ENCODE data around the gene HOXA6. TPM values are rescaled to one million over a fixed set of nuclear protein-coding genes. Genes with fewer than 3 reads are reported as not detected.

The HOXA6 gene
- total and polyA plus RNA-seq, 2 of the 4 experiments (the other 2 are of a cell fraction), result 1.4 to 1.8 TPM

GRCh38 chr7:27152816-27153442 lies 5.4 kb upstream of the HOXA6 start:
- Histone ChIP-seq H2AFZ (replicated peaks; ENCODE audit: low read length, poor library complexity) (peak overlapping the region; percentile 87), H3K27ac (ENCODE audit: insufficient read depth, low read length) (peak overlapping the region; percentile 81), H3K56ac (ENCODE audit: extremely low read depth, insufficient read depth, low read length) (no peak overlapping the region), H3K36me3 (ENCODE audit: control insufficient read depth, insufficient read depth, low read length) (no peaks in the 10 kb centered on the region), H4K20me1 (ENCODE audit: insufficient read depth, low read length) (no peaks in the 10 kb centered on the region), H2BK20ac (ENCODE audit: low read depth, low read length) (no peak overlapping the region), H3K23ac (ENCODE audit: low read depth, low read length) (no peak overlapping the region), H2BK120ac (ENCODE audit: low read depth, low read length) (peak overlapping the region; percentile 2; the same call in 1 of the 2 replicates), H2AK5ac (ENCODE audit: low read depth, low read length) (no peak overlapping the region), H3K4me2 (ENCODE audit: low read depth, low read length) (peak overlapping the region; percentile 87), H3K9me3 (ENCODE audit: control insufficient read depth, insufficient read depth, low read length) (no peaks in the 10 kb centered on the region), H2BK15ac (ENCODE audit: low read depth, low read length) (no peak overlapping the region), H3K14ac (replicated peaks; ENCODE audit: low read depth, low read length) (no peak overlapping the region), H3K27me3 (ENCODE audit: control insufficient read depth, insufficient read depth, low read length) (no peaks in the 10 kb centered on the region), H4K8ac (ENCODE audit: low read depth in 2 of 2, low read length in 2 of 2) (peak overlapping the region; percentile 47 to 68; a peak in 2 of 4 replicates), H3K18ac (ENCODE audit: low read depth, low read length) (peak overlapping the region; percentile 31; the same call in 1 of the 2 replicates), H2AK9ac (replicated peaks; ENCODE audit: low read depth, low read length, poor library complexity) (no peak overlapping the region), H2BK5ac (ENCODE audit: low read depth, low read length, poor library complexity, severe bottlenecking) (peak overlapping the region; percentile 18), H3K79me1 (ENCODE audit: low read depth in 1 of 2, low read length in 2 of 2) (0 out of 4 replicates have a peak, but pooled peaks cover 0 to 19% of the 10 kb centered on the region in 2 experiments), H4K5ac (ENCODE audit: low read depth, low read length) (peak overlapping the region; percentile 67; the same call in 1 of the 2 replicates), H3K4me3 (ENCODE audit: insufficient read depth, low read depth, low read length) (no peak overlapping the region), H3K4me1 (ENCODE audit: control insufficient read depth, insufficient read depth, low read length) (peaks cover 8% of the 10 kb centered on the region; the same call in 1 of the 2 replicates), H4K91ac (ENCODE audit: insufficient read depth, low read depth, low read length) (peak overlapping the region; percentile 12; the same call in 1 of the 2 replicates), H3K9ac (ENCODE audit: low read depth, low read length) (peak overlapping the region; percentile 54; the same call in 1 of the 2 replicates), H3K4ac (ENCODE audit: low read depth, low read length) (peak overlapping the region; percentile 15; the same call in 1 of the 2 replicates), H3K9me1 (ENCODE audit: insufficient read depth, low read length) (peaks cover 3% of the 10 kb centered on the region; the same call in 1 of the 2 replicates)
- dilution Hi-C loops (cut with HindIII; ENCODE audit: low sequenced_read_pairs, unreplicated experiment), result no loop called here
- 60% methylated on average over 5 of the region's 22 CpGs; no CpG with 5 or more reads in 1 of the 2 experiments for WGBS, 2 experiments (ENCODE audit: extremely low coverage in 2 of 2, insufficient read length in 1 of 2)
- DNase-seq (no peak), ATAC-seq (ENCODE audit: low read depth) (no peak)
- intact Hi-C loops (cut with micrococcal nuclease), result no loop called here
- CTCF ChIA-PET, result interaction anchor here (0.8 kb wide), 1 partner anchor 9 kb away, joined by 3 read pairs; no protein-coding TSS in a partner anchor
- BruUV-seq (replicated peaks), result no TSS peak
- POLR2A ChIA-PET (ENCODE audit: unreplicated experiment), result no interaction called here
- TF ChIP-seq CHD1 (IDR thresholded peaks at IDR 0.05; ENCODE audit: low read depth, low read length) (no peak), NFE2L2 (IDR thresholded peaks at IDR 0.05; ENCODE audit: low read depth, low read length) (no peak), BHLHE40 (IDR thresholded peaks at IDR 0.05; ENCODE audit: low read depth, low read length) (no peak), MAFK (IDR thresholded peaks at IDR 0.05; ENCODE audit: low read depth, low read length) (no peak), RFX5 (IDR thresholded peaks at IDR 0.05; ENCODE audit: low read depth, low read length) (no peak), FOS (IDR thresholded peaks at IDR 0.05; ENCODE audit: low read depth, low read length) (no peak), ELK1 (IDR thresholded peaks at IDR 0.05; ENCODE audit: borderline replicate concordance, low read depth, low read length) (no peak), SMC3 (IDR thresholded peaks at IDR 0.05; ENCODE audit: low read depth, low read length) (no peak), RCOR1 (IDR thresholded peaks at IDR 0.05; ENCODE audit: insufficient replicate concordance, low read length) (no peak), MAZ (IDR thresholded peaks at IDR 0.05; ENCODE audit: borderline replicate concordance, low read depth, low read length) (no peak), CEBPB (IDR thresholded peaks at IDR 0.05; ENCODE audit: low read depth, low read length) (no peak), RAD21 (IDR thresholded peaks at IDR 0.05; ENCODE audit: low read length) (no peak), POLR2A (IDR thresholded peaks at IDR 0.05; ENCODE audit: low read depth, low read length) (no peak), CTCF (conservative IDR thresholded peaks at IDR 0.05; ENCODE audit: low read depth, low read length) (no peak)
- TF ChIP-seq, protein P1, sequence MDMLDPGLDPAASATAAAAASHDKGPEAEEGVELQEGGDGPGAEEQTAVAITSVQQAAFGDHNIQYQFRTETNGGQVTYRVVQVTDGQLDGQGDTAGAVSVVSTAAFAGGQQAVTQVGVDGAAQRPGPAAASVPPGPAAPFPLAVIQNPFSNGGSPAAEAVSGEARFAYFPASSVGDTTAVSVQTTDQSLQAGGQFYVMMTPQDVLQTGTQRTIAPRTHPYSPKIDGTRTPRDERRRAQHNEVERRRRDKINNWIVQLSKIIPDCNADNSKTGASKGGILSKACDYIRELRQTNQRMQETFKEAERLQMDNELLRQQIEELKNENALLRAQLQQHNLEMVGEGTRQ (IDR thresholded peaks at IDR 0.05; ENCODE audit: low read depth, low read length), result no peak
- in situ Hi-C loops (cut with MboI; ENCODE audit: low sequenced_read_pairs), result no loop called here
